Karpas-422 (cell line): Measurements from ENCODE around the gene TTLL5. TPM values are rescaled to one million over a fixed set of nuclear protein-coding genes. Genes with fewer than 3 reads are reported as not detected.
"Not testable (repeated sequence)": the region's sequence is repeated elsewhere in the genome, so short reads cannot be mapped to it uniquely, and the experiment has no call there.

Source experiments
- DNase-seq: peaks from one replicate; pipeline ENCODE4 v3.0.0-alpha.2; 2015
- H2AFZ ChIP-seq: fragments of 200-600 bp; sonication (generic); 2 replicates; pipeline ENCODE4 v1.6.1; 2014; ENCODE audit warnings: antibody characterized with exemption, low read length, mixed read lengths
- H3K27ac ChIP-seq: fragments of 200-600 bp; sonication (generic); 2 replicates; pipeline ENCODE4 v1.5.1; 2014; ENCODE audit warnings: mild to moderate bottlenecking, low read length, moderate library complexity
- H3K27me3 ChIP-seq: fragments of 200-600 bp; sonication (generic); 2 replicates; pipeline ENCODE4 v1.6.1; 2014; ENCODE audit warnings: low read length, mixed read lengths
- H3K36me3 ChIP-seq: fragments of 200-600 bp; sonication (generic); 2 replicates; pipeline ENCODE4 v1.6.1; 2014; ENCODE audit warnings: low read length, mixed read lengths; ENCODE audit not compliant: insufficient read depth
- H3K4me1 ChIP-seq: fragments of 200-600 bp; sonication (generic); 2 replicates; pipeline ENCODE4 v1.6.1; 2014; ENCODE audit warnings: mild to moderate bottlenecking, low read length, mixed read lengths
- H3K4me2 ChIP-seq: fragments of 200-600 bp; sonication (generic); 2 replicates; pipeline ENCODE4 v1.6.1; 2014; ENCODE audit warnings: low read length, low read depth, mild to moderate bottlenecking; ENCODE audit not compliant: poor library complexity, severe bottlenecking
- H3K4me3 ChIP-seq: fragments of 200-600 bp; sonication (generic); 2 replicates; pipeline ENCODE4 v1.5.1; 2014; ENCODE audit warnings: mild to moderate bottlenecking, antibody characterized with exemption, low read length, mixed read lengths
- H3K79me2 ChIP-seq: fragments of 200-600 bp; sonication (generic); 2 replicates; pipeline ENCODE4 v1.6.1; 2014; ENCODE audit warnings: mild to moderate bottlenecking, low read length, mixed read lengths
- H3K9ac ChIP-seq: fragments of 200-600 bp; sonication (generic); 2 replicates; pipeline ENCODE4 v1.6.0; 2014; ENCODE audit warnings: low read length
- H3K9me2 ChIP-seq: fragments of 200-600 bp; sonication (generic), shearing (Covaris generic); replicated peaks from 2 replicates; pipeline ENCODE4 v1.6.0; 2014; ENCODE audit warnings: mild to moderate bottlenecking, low read length, moderate library complexity; ENCODE audit not compliant: insufficient read depth
- H3K9me3 ChIP-seq: fragments of 300-700, 200-600 bp; sonication (generic); 2 replicates; pipeline ENCODE4 v1.6.1; 2014; ENCODE audit warnings: low read length, mixed read lengths
- H4K20me1 ChIP-seq: fragments of 200-600 bp; sonication (generic); 2 replicates; pipeline ENCODE4 v1.6.1; 2014; ENCODE audit warnings: mild to moderate bottlenecking, antibody characterized with exemption, low read length, low read depth; ENCODE audit not compliant: insufficient read depth
- total RNA-seq: library from RNA; depleted of rRNA; stranded (reverse); fragments of >200 nt; shearing (Covaris generic); gene quantifications from 2 replicates; pipeline ENCODE4 v1.2.3, GENCODE V29; 2014; ENCODE audit warnings: low replicate concordance

Gene TTLL5
- total RNA-seq, 1 experiment from 2014 or later = 53.7 TPM

DNA sequence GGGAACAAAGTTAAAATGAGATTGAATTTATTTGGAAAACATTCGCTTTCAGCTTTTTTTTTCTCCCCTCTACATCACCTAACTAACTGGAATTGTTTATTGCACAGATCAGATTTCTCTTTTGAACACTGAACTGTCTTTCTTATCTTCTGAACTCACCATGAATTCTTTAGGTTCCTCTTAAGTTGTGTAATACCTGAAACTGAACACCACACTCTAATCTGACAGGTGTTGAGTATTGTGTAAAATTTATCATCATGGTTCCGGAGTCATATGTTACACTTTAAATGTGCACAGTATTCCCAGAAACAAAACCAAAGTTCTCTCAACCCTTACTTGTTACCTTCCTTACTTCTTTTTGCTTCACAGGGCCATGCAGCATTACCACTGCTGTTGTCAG, 254.0 kb downstream of the TTLL5 start:
- Histone ChIP-seq H3K27ac (no peak overlapping the region), H3K27me3 (no peaks in the 10 kb centered on the region), H3K36me3 (no peaks in the 10 kb centered on the region), H3K4me1 (peaks cover 8% of the 10 kb centered on the region), H4K20me1 (no peaks in the 10 kb centered on the region), H2AFZ (no peak overlapping the region), H3K9me3 (no peaks in the 10 kb centered on the region), H3K9ac (no peak overlapping the region), H3K4me3 (no peak overlapping the region), H3K9me2 (no peaks in the 10 kb centered on the region), H3K79me2 (no peaks in the 10 kb centered on the region), H3K4me2 (no peak overlapping the region)
- no peak for DNase-seq

GRCh38 chr14:75917322-75917945, 256.4 kb downstream of the TTLL5 start:
- Histone ChIP-seq H3K27ac (no peak overlapping the region), H3K9me3 (no peaks in the 10 kb centered on the region), H3K79me2 (no peaks in the 10 kb centered on the region), H3K36me3 (no peaks in the 10 kb centered on the region), H3K27me3 (no peaks in the 10 kb centered on the region), H3K4me3 (no peak overlapping the region), H3K4me1 (peaks cover 8% of the 10 kb centered on the region), H3K9ac (no peak overlapping the region), H2AFZ (no peak overlapping the region), H3K4me2 (no peak overlapping the region), H3K9me2 (no peaks in the 10 kb centered on the region), H4K20me1 (no peaks in the 10 kb centered on the region)
- no peak for DNase-seq

GRCh38 chr14:75917946-75918335, 256.9 kb downstream of the TTLL5 start:
- Histone ChIP-seq H3K4me3 (no peak overlapping the region), H3K9ac (no peak overlapping the region), H3K27me3 (no peaks in the 10 kb centered on the region), H3K4me1 (peaks cover 8% of the 10 kb centered on the region), H3K36me3 (no peaks in the 10 kb centered on the region), H3K9me2 (no peaks in the 10 kb centered on the region), H4K20me1 (no peaks in the 10 kb centered on the region), H3K4me2 (no peak overlapping the region), H3K79me2 (no peaks in the 10 kb centered on the region), H3K9me3 (no peaks in the 10 kb centered on the region), H2AFZ (no peak overlapping the region), H3K27ac (no peak overlapping the region)
- no peak for DNase-seq

- H3K27me3 ChIP-seq, H3K79me2 ChIP-seq, H3K4me2 ChIP-seq, H3K36me3 ChIP-seq, H3K9ac ChIP-seq, H4K20me1 ChIP-seq, DNase-seq, H2AFZ ChIP-seq, H3K4me3 ChIP-seq, H3K9me2 ChIP-seq, H3K9me3 ChIP-seq, H3K27ac ChIP-seq, H3K4me1 ChIP-seq: not testable (repeated sequence)
These were observed 259.4 kb downstream of the TTLL5 start for GRCh38 chr14:75920421-75920820.

- H3K9ac ChIP-seq, DNase-seq, H2AFZ ChIP-seq, H3K27me3 ChIP-seq, H3K4me1 ChIP-seq, H3K36me3 ChIP-seq, H3K9me3 ChIP-seq, H3K4me3 ChIP-seq, H4K20me1 ChIP-seq, H3K4me2 ChIP-seq, H3K27ac ChIP-seq, H3K79me2 ChIP-seq, H3K9me2 ChIP-seq: not testable (repeated sequence)
These were observed 264.2 kb downstream of the TTLL5 start for GRCh38 chr14:75925141-75925840.

DNA sequence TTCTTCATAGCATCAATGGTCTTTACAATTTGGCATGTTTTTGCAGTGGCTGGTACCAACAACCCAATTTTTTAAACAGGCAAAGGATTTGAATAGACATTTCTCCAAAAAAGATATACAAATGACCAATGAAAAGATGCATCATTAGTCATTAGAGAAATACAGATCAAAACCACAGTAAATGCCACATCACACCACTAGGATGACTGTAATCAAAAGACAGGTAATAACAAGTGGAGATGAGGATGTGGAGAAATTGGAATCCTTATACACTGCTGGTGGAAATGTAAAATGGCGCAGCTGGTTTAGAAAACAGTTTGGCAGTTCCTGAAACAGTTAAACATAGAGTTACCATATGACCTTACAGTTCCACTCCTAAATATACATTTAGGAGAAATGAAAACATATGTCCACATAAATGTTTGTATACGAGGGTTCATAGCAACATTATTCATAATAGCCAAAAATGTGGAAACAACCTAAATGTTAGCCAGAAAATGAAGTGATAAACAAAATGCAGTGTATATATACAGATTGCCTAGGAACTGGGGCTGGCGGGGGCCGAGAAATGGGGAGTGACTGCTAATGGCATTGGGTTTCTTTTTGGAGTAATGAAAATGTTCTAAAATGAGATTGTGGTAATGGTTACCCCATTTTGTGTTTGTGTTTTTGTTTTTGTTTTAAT, 265.5 kb downstream of the TTLL5 start:
- no peak overlapping the region for H3K9ac ChIP-seq
- no peak for DNase-seq
- H3K4me1 ChIP-seq = no peaks in the 10 kb centered on the region

DNA sequence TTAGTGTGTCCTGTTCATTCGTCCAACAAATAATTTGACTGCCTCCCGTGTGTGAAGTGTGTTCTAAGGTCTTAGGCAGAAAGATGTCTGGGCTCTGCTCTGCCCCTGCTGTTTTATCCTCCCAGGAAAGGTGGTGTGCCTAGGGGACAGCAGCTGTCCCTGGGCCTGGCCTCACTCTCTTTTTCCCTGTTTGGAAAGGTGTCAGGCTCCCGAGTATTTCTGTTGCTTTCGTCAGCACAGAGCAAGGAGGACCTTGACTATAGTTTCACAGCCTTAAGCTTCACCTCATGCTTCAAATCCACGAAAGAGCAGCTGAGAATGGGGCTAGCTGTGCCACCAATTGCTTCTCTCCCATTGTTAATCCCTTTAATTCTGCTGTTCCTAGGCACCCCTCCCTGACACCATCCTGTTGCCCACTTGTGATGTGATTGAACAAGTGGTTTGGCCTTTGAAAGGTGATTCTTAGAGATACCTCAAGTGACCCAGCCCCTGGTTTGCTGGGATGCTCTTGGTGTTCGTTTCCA, 266.6 kb downstream of the TTLL5 start:
- H3K4me1 ChIP-seq = no peaks in the 10 kb centered on the region
- no peak for DNase-seq
- no peak overlapping the region for H3K27ac ChIP-seq
- H3K4me3 ChIP-seq = no peak overlapping the region
- no peaks in the 10 kb centered on the region for H4K20me1 ChIP-seq
- H3K9ac ChIP-seq = no peak overlapping the region
- no peaks in the 10 kb centered on the region for H3K36me3 ChIP-seq
- H3K27me3 ChIP-seq = no peaks in the 10 kb centered on the region
- H3K9me3 ChIP-seq = no peaks in the 10 kb centered on the region
- H3K4me2 ChIP-seq = no peak overlapping the region
- H3K9me2 ChIP-seq = no peaks in the 10 kb centered on the region
- no peaks in the 10 kb centered on the region for H3K79me2 ChIP-seq
- no peak overlapping the region for H2AFZ ChIP-seq

More for the DNA sequence above, 265.5 kb downstream of the TTLL5 start:
- no peaks in the 10 kb centered on the region for H3K27me3 ChIP-seq
- no peak overlapping the region for H3K4me3 ChIP-seq
- no peak overlapping the region for H3K27ac ChIP-seq
- no peaks in the 10 kb centered on the region for H4K20me1 ChIP-seq
- H3K9me2 ChIP-seq = no peaks in the 10 kb centered on the region
- H3K9me3 ChIP-seq = no peaks in the 10 kb centered on the region
- no peak overlapping the region for H3K4me2 ChIP-seq
- H3K79me2 ChIP-seq = no peaks in the 10 kb centered on the region
- H3K36me3 ChIP-seq = no peaks in the 10 kb centered on the region
- H2AFZ ChIP-seq = no peak overlapping the region

DNA sequence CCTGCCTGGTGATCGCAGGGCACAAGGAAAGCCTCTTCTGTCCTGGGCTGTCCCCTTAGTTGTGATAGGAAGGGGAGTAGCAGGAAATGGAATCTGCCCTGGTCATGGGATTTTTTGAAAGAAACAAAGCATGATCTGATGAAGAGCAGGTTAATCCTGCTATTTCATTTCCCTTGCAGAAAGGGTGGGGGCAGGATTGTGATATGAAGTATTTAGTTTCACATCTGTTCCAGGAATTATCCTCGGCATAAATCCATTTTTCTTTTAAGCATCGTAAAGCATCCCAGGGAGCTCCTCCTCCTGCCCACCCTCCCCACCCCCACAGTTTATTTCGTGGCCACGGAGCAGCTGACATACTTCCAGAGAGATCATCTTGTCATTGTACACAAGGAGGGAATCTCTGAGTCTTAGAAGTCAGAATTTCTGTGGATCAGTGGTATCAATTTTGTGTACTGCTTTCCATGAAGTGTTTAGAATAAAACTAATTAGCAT, 267.7 kb downstream of the TTLL5 start:
- Histone ChIP-seq H4K20me1 (no peaks in the 10 kb centered on the region), H3K27ac (no peak overlapping the region), H3K9ac (no peak overlapping the region), H3K27me3 (no peaks in the 10 kb centered on the region), H3K9me3 (no peaks in the 10 kb centered on the region), H3K9me2 (no peaks in the 10 kb centered on the region), H3K79me2 (no peaks in the 10 kb centered on the region), H3K4me2 (no peak overlapping the region), H3K36me3 (no peaks in the 10 kb centered on the region), H3K4me1 (no peaks in the 10 kb centered on the region), H2AFZ (no peak overlapping the region), H3K4me3 (no peak overlapping the region)
- DNase-seq = no peak
